ENCODE measurements around the gene RTN4.

DNA sequence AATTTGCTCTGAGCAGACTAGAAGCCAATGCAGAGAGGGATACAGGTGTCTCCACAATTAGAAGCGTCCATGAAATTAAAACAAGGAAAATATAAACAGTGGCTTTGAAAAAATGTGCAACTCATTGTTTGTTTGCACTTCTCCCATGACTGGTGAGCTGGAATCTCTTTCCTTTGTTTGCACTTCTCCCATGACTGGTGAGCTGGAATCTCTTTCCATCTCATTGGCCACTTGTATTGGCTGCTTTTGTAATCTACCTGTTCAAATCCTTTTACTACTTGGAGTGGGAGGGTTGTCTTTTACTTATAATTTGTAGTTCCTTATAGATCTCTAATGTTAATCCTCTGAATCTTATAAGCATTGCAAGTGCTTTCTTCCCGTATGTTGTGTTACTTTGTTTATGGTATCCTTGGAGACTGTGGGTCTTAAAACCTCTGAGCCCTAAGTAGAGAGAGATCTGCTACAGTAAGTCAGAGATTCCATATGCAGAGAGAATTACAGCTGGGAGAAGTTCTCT lies 94.1 kb downstream of the RTN4 start:
- TF ChIP-seq POLR2A (IDR thresholded peaks at IDR 0.05; ENCODE audit: low read depth, low read length) (no peak), TAF1 (IDR thresholded peaks at IDR 0.05; ENCODE audit: low read depth, low read length) (no peak), POU2F2 (IDR thresholded peaks at IDR 0.05; ENCODE audit: low read depth, low read length) (no peak), POLR2AphosphoS5 (IDR thresholded peaks at IDR 0.05; ENCODE audit: low read depth, low read length) (no peak), SPI1 (IDR thresholded peaks at IDR 0.05; ENCODE audit: low read depth, low read length) (no peak)

Measured in GM12891 (cell line).